Measurements from ENCODE around the gene RNPEPL1.
"Not testable (repeated sequence)": the region's sequence is repeated elsewhere in the genome, so short reads cannot be mapped to it uniquely, and the experiment has no call there.

The RNPEPL1 gene

DNA sequence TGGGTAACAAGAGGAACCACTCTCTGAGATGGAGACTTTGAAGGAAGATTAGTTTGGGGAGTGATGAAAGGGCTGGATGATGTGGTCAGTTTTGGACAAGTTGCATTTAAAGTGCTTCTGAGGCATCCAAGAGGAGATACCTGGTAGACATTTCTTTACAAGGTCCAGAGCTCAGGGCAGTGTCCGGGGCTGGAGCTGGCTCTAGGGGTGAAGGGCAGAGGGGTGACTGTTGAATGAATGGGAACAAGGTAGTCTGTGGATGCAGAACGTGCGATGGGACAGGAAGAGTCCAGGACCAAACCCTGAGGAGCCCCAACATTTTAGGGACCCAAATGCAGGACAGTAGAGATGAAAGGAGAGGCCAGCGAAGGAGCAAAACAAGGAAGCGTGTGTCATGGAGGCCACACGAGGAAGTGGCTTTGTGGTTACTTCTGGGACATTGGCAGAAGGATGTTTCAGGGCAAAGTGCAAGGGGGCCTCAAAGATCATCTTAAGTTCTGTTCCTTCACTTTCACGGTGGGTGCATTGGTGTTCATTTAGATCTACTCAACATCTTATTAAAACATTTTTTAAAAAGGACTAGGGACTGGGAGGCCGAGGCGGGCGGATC, 43.4 kb downstream of the RNPEPL1 start:
- Mint-ChIP-seq H3K36me3 (ENCODE audit: insufficient read depth) (no peaks in the 10 kb centered on the region), H3K4me3 (no peak overlapping the region), H3K27me3 (no peaks in the 10 kb centered on the region), H3K9me3 (no peaks in the 10 kb centered on the region), H3K4me1 (ENCODE audit: low read depth in 2 of 2) (peaks cover 8 to 10% of the 10 kb centered on the region in 2 donors), H3K27ac (peak overlapping the region in 1 of 2 donors; percentile 39)
- DNase-seq (no peak), ATAC-seq (replicated peaks) (peak; percentile 49)

- DNase-seq = no peak
Measured at GRCh38 chr2:240613781-240614180, 45.5 kb downstream of the RNPEPL1 start.

GRCh38 chr2:240614391-240614790, 46.1 kb downstream of the RNPEPL1 start:
- H3K4me3 Mint-ChIP-seq = no peak overlapping the region
- ATAC-seq (replicated peaks) (no peak), DNase-seq (no peak)
- no peaks in the 10 kb centered on the region for H3K9me3 Mint-ChIP-seq
- no peak overlapping the region for H3K27ac Mint-ChIP-seq
- no peaks in the 10 kb centered on the region for H3K36me3 Mint-ChIP-seq (ENCODE audit: insufficient read depth)
- no peaks in the 10 kb centered on the region for H3K27me3 Mint-ChIP-seq
- H3K4me1 Mint-ChIP-seq (ENCODE audit: low read depth in 2 of 2) = peaks cover 4 to 13% of the 10 kb centered on the region in 2 donors

More at GRCh38 chr2:240613781-240614180, 45.5 kb downstream of the RNPEPL1 start:
- H3K27me3 Mint-ChIP-seq = no peaks in the 10 kb centered on the region
- H3K4me3 Mint-ChIP-seq = no peak overlapping the region
- H3K9me3 Mint-ChIP-seq = no peaks in the 10 kb centered on the region
- no peaks in the 10 kb centered on the region for H3K36me3 Mint-ChIP-seq (ENCODE audit: insufficient read depth)
- no peak overlapping the region for H3K27ac Mint-ChIP-seq
- no peak for ATAC-seq (replicated peaks)
- H3K4me1 Mint-ChIP-seq (ENCODE audit: low read depth in 2 of 2) = peaks cover 4 to 10% of the 10 kb centered on the region in 2 donors

GRCh38 chr2:240615396-240615795, 47.1 kb downstream of the RNPEPL1 start:
- no peaks in the 10 kb centered on the region for H3K36me3 Mint-ChIP-seq (ENCODE audit: insufficient read depth)
- peaks cover 7 to 17% of the 10 kb centered on the region in 2 donors for H3K4me1 Mint-ChIP-seq (ENCODE audit: low read depth in 2 of 2)
- H3K9me3 Mint-ChIP-seq = no peaks in the 10 kb centered on the region
- no peak overlapping the region for H3K27ac Mint-ChIP-seq
- no peak for ATAC-seq (replicated peaks)
- no peak overlapping the region for H3K4me3 Mint-ChIP-seq
- H3K27me3 Mint-ChIP-seq = no peaks in the 10 kb centered on the region
- no peak for DNase-seq

GRCh38 chr2:240615820-240616547, 47.7 kb downstream of the RNPEPL1 start:
- no peak for DNase-seq
- Mint-ChIP-seq H3K27me3 (no peaks in the 10 kb centered on the region), H3K4me1 (ENCODE audit: low read depth in 2 of 2) (peaks cover 11 to 19% of the 10 kb centered on the region in 2 donors), H3K27ac (no peak overlapping the region), H3K4me3 (no peak overlapping the region), H3K36me3 (ENCODE audit: insufficient read depth) (no peaks in the 10 kb centered on the region), H3K9me3 (no peaks in the 10 kb centered on the region)
- no peak for ATAC-seq (replicated peaks)

DNA sequence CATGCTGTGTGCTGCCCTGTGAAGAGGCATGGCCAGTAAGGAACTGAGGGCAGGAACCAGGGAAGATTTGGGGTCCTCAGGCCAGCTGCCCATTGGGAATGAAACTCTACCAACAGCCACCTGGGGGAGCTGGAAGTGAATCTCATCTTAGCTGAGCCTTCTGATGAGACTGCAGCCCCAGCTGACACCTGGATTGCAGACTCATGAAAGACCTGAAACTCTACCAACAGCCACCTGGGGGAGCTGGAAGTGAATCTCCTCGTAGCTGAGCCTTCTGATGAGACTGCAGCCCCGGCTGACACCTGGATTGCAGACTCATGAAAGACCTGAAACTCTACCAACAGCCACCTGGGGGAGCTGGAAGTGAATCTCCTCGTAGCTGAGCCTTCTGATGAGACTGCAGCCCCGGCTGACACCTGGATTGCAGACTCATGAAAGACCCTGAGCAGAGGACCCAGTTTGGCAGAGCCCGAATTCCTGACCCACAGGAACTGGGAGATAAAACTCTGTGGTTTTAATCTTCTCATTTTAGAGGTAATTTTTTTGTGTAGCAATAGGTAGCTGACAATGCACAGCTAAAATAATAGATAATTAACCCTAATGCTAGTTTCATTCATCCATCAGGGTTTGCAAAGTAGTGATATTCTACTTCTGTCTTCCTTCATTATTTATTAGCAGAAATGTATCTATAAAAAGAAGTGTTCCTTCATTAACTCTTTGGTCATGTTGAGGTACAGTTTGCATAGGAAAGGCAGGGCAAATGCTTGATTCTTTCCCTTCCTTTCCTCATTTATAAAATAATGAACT, 48.8 kb downstream of the RNPEPL1 start:
- H3K4me1 Mint-ChIP-seq (ENCODE audit: low read depth in 2 of 2) = peaks cover 19 to 20% of the 10 kb centered on the region in 2 donors
- not testable (repeated sequence) for H3K27me3 Mint-ChIP-seq; H3K4me3 Mint-ChIP-seq; H3K9me3 Mint-ChIP-seq; H3K36me3 Mint-ChIP-seq (ENCODE audit: insufficient read depth); DNase-seq
- H3K27ac Mint-ChIP-seq = peak overlapping the region in 1 of 2 donors; percentile 59
- peak; percentile 0 for ATAC-seq (replicated peaks)

GRCh38 chr2:240618776-240619175, 50.5 kb downstream of the RNPEPL1 start:
- Mint-ChIP-seq H3K27ac (no peak overlapping the region), H3K36me3 (ENCODE audit: insufficient read depth) (peaks cover 14% of the 10 kb centered on the region), H3K27me3 (no peaks in the 10 kb centered on the region), H3K9me3 (no peaks in the 10 kb centered on the region), H3K4me1 (ENCODE audit: low read depth in 2 of 2) (peaks cover 29 to 32% of the 10 kb centered on the region in 2 donors), H3K4me3 (no peak overlapping the region)
- ATAC-seq (replicated peaks) = no peak
- no peak for DNase-seq

DNA sequence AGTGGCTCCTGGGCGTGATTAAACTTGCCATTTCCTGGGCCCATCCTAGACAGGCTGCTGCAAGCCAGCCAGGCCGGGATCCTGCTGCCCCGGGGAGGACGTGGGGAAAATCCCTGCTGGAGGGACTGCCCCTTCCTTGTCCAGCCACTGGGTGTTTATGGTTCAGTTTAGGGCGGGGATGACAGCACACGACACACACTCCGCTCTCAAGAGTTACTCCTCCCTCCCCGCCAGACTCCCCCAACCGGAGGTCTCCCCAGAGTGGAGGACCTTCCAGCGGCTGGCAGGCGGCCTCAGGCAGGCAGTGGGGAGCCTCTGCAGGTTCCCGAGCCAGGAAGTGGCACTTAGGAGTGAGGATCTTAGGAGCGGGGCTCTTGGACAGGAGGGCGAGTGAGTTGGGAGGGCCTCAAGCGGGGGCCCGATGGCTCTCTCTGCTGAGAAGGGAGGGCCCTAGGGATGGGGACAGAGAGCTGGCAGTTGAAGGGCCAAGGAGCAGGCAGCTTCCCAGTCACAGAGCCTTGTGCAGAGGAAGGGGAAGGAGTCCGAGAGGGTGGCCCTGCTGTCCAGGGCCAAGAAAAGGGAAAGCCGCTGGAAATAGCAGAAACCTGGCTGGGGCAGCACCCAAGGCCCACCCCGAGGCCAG, 51.3 kb downstream of the RNPEPL1 start:
- H3K4me3 Mint-ChIP-seq = peak overlapping the region; percentile 41 to 75
- H3K27ac Mint-ChIP-seq = peak overlapping the region; percentile 79 to 89
- ATAC-seq (replicated peaks) (no peak), DNase-seq (no peak)
- no peaks in the 10 kb centered on the region for H3K9me3 Mint-ChIP-seq
- peaks cover 19% of the 10 kb centered on the region for H3K36me3 Mint-ChIP-seq (ENCODE audit: insufficient read depth)
- H3K27me3 Mint-ChIP-seq = no peaks in the 10 kb centered on the region
- H3K4me1 Mint-ChIP-seq (ENCODE audit: low read depth in 2 of 2) = peaks cover 36 to 37% of the 10 kb centered on the region in 2 donors

GRCh38 chr2:240620149-240620731, 52.0 kb downstream of the RNPEPL1 start:
- no peak for DNase-seq
- no peaks in the 10 kb centered on the region for H3K9me3 Mint-ChIP-seq
- H3K4me3 Mint-ChIP-seq = no peak overlapping the region
- H3K27me3 Mint-ChIP-seq = no peaks in the 10 kb centered on the region
- H3K27ac Mint-ChIP-seq = peak overlapping the region; percentile 89 to 98
- no peak for ATAC-seq (replicated peaks)
- peaks cover 25% of the 10 kb centered on the region for H3K36me3 Mint-ChIP-seq (ENCODE audit: insufficient read depth)
- peaks cover 42 to 43% of the 10 kb centered on the region in 2 donors for H3K4me1 Mint-ChIP-seq (ENCODE audit: low read depth in 2 of 2)

DNA sequence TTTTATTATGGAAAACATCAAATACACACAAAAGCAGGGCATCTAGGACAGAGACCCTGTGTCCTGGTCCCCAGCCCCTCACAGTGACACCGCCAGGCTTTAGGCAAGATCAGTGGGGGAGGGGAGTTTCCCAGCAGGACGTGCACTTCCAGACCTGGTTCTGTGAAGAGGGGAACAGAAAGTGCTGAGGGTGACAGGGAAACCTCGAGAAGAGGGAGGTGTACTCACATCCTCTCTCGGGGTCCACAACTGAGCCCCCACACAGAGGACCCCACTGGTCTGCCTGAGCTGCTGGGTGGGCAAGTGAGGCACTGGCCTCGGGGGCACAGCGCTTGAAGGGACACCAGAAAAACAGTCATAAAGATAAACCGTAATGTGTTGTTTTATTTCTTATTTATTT, 52.6 kb downstream of the RNPEPL1 start:
- Mint-ChIP-seq H3K27me3 (no peaks in the 10 kb centered on the region), H3K4me3 (peak overlapping the region; percentile 81 to 91), H3K4me1 (ENCODE audit: low read depth in 2 of 2) (peaks cover 46 to 47% of the 10 kb centered on the region in 2 donors), H3K27ac (peak overlapping the region; percentile 98 to 99), H3K36me3 (ENCODE audit: insufficient read depth) (peaks cover 28% of the 10 kb centered on the region), H3K9me3 (no peaks in the 10 kb centered on the region)
- ATAC-seq (replicated peaks) (no peak), DNase-seq (no peak)

GRCh38 chr2:240622060-240622411, 53.8 kb downstream of the RNPEPL1 start:
- no peak for DNase-seq
- Mint-ChIP-seq H3K4me1 (ENCODE audit: low read depth in 2 of 2) (peaks cover 52 to 55% of the 10 kb centered on the region in 2 donors), H3K9me3 (no peaks in the 10 kb centered on the region), H3K27ac (peak overlapping the region; percentile 98 to 99), H3K27me3 (no peaks in the 10 kb centered on the region), H3K36me3 (ENCODE audit: insufficient read depth) (peaks cover 32% of the 10 kb centered on the region), H3K4me3 (peak overlapping the region; percentile 81 to 91)
- ATAC-seq (replicated peaks) = no peak

GRCh38 chr2:240622531-240623235, 54.4 kb downstream of the RNPEPL1 start:
- Mint-ChIP-seq H3K4me1 (ENCODE audit: low read depth in 2 of 2) (peaks cover 52 to 55% of the 10 kb centered on the region in 2 donors), H3K27me3 (no peaks in the 10 kb centered on the region), H3K9me3 (no peaks in the 10 kb centered on the region), H3K36me3 (ENCODE audit: insufficient read depth) (peaks cover 32% of the 10 kb centered on the region), H3K27ac (peak overlapping the region; percentile 98 to 99), H3K4me3 (peak overlapping the region; percentile 81 to 91)
- peak; percentile 18 for ATAC-seq (replicated peaks)
- peak in 2 of 3 experiments; percentile 55 to 63 for DNase-seq

Measured in effector memory CD8-positive, alpha-beta T cell (primary cell).